GM21786 (cell line): ENCODE measurements around the gene TST.

ENCODE experiments used
- ATAC-seq: cut with Tn5 transposase; IDR thresholded peaks from one replicate; pipeline ENCODE4 v1.9.1; 2021; ENCODE audit not compliant: unreplicated experiment

Gene TST

DNA sequence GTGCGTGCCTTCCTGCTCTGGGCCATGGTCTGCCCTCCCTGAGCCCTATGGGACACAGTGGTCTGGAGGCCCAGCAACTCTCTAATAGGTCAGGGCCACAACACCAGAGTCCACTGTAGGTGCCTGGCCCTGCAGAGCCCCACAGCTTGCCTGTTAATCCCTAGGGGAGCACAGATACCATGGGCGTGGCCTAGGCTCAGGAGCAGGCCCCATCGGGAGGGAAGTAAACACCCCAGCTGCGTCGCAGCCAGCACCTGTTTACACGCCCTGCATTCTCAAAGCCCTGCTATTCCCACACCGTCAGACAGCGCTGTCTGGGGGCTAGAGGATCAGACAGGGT lies 34.8 kb upstream of the TST start:
- ATAC-seq = no peak

DNA sequence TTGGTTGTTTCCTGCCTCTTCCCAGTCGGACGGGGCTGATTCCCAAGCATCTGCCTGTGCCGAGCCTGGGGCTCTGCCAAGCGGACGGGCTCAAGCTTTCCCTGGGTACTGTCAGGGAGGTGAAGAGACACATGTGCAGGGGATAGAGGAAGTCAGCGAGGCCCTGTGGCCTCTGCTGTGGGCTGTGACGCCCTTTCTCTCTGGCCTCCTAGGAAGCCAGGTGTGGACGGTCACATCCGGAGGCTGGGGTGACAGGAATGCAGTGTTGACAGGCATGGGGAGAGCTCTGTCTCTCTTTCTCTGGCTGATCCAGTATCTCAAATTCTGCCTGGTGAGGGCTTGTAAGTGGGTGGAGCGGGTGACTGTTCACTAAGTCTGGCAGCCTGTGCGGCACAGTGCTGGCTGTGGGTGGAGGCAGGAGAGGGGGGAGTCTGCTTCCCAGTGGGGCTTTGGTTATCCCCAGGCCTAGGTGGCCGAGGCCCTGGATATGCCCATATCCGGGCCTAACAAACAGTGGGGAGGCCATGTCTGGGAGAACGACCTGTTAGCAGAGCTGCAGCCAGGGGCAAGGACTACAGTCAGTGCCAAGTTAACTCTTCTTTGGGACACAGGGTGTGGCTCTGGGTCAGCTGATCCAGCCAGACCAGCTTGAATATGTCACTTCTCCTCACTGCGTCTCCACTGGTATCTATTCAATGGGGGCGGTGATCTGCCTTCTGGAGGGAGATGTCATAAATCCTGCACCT lies 34.2 kb upstream of the TST start:
- ATAC-seq = no peak

GRCh38 chr22:37052386-37053309 lies 33.4 kb upstream of the TST start:
- ATAC-seq = no peak

- ATAC-seq = no peak
These were observed 32.4 kb upstream of the TST start, which contains the start of gene KCTD17 for GRCh38 chr22:37051391-37052385. Gene KCTD17 (plus strand): TSS chr22:37051742. CDS start chr22:37051761, 19 bp downstream.

DNA sequence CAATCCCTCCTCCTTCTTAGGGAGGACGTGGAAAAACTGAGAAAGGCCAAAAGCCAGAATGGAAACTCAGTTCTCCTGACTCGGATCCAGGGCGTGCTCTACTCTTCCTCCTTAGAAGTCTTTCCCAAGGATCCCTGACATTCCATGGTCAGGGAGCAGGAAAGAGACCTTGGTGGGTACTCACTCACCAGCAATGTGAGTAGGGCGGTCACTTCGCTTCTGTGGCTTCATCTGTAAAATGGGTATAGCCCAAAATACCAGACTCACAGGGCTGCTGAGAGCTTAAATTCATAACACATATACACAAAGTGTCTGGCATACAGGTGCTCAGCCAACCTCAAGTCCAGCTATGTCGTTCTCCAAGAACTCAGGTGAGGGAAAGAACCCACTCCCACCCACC lies 31.7 kb upstream of the TST start:
- ATAC-seq = no peak

- no peak for ATAC-seq
These were observed 30.0 kb upstream of the TST start for GRCh38 chr22:37049224-37049623.

- ATAC-seq = no peak
These were observed 28.9 kb upstream of the TST start for GRCh38 chr22:37048133-37048532.

DNA sequence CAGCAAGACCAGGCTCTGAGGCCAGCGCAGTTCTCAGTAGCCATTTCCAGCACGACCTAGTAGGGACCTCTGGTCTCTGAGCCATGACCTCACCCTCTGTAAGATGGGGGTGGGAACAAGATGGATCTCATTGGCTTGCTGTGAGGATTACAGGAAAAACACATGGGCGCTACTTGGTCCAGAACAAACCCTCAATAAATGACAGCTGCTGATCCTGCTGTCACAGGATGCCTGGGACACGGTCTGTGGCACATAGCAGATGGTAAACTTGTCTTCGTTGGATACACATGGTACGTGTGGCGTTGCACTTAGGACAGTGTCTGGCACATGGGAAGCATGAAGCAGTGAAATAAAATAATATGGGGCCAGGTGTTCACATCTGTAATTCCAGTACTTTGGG lies 27.8 kb upstream of the TST start:
- ATAC-seq = no peak

DNA sequence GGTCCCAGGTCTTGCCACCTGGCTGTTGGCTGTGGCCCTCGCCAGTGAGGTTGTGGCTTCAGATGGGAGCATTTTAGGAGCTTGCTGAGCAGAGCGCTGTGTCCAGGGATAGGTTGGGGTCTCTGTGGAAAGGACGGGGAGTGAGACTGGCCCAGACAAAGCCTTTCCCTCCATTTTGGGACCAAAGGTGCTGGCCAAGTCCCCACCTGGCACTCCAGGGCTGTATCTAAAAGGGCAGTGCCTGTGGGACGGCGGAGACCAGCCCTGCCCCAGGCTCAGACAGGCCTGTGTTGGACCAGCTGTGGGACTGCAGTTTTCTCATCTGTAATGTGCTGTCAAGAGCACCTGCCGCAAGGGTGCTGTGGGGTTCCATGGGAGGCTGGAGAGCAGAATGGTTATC lies 27.3 kb upstream of the TST start:
- no peak for ATAC-seq

- no peak for ATAC-seq
These were observed 26.7 kb upstream of the TST start for GRCh38 chr22:37045958-37046357.

- no peak for ATAC-seq
These were observed 25.7 kb upstream of the TST start for GRCh38 chr22:37044634-37045625.

DNA sequence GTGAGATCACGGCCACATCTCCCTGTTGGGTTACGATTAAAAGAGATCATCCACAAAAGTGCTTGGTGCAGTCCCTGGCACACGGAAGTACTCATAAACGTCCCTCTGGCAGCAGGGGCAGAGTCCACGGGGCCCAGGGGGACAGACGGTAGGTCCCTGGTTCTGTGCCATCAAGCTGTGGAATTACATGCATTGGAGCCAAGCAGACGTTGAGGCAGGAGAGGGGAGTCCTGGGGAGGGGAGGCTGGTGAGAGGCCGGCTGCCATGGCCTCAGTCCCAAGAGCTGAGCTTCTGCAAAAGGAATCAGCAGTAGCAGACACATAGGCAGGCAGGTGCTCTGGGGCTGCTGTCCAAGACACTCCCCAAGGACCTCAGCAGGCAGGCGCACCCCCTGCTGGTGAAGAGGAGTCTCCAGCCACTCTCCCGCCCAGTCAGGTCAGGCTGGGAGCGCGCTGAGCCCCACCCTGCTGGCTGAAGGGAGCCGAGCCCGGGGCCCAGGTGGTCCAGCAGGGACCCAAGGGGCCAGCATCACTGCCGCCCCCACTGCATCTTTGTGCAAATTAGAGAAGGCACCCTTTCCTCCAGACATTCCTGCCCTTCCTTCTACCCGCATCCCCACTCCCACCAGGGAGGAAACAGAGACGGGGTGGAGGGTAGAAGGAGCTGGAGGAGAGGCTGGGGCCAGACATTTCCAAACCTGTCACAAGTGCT lies 24.7 kb upstream of the TST start:
- ATAC-seq = peak; percentile 55

DNA sequence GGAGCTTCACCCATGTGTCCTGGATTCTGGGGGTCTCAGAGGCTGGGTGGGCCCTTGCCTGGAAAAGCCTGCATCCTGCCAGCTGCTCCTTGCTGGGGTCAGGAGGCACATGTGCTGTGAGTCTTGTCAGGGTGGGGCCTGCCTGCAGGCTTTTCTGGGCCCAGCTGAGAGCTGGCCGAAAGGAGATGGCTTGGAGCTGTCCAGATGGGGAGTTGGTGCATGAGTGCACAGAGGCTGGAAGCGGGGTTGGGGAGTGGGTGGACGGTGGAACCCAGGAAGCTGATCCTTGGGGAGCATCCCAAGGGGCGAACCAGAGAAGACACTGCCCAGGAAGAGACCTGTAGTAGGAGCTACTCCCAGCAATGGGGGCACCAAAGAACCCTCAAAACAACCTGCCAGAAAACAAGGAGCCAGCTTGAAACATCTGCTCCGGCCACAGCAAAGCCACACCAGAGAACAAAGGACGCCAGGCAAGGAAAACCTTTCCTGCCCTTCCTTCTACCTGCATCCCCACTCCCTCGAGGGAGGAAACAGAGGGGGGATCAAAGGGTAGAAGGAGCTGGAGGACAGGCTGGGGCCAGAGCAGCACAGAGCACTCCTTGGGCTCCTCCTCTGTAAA lies 24.1 kb upstream of the TST start:
- no peak for ATAC-seq

GRCh38 chr22:37039466-37039865 lies 20.2 kb upstream of the TST start:
- ATAC-seq = no peak

GRCh38 chr22:37037669-37038068 lies 18.4 kb upstream of the TST start:
- no peak for ATAC-seq

DNA sequence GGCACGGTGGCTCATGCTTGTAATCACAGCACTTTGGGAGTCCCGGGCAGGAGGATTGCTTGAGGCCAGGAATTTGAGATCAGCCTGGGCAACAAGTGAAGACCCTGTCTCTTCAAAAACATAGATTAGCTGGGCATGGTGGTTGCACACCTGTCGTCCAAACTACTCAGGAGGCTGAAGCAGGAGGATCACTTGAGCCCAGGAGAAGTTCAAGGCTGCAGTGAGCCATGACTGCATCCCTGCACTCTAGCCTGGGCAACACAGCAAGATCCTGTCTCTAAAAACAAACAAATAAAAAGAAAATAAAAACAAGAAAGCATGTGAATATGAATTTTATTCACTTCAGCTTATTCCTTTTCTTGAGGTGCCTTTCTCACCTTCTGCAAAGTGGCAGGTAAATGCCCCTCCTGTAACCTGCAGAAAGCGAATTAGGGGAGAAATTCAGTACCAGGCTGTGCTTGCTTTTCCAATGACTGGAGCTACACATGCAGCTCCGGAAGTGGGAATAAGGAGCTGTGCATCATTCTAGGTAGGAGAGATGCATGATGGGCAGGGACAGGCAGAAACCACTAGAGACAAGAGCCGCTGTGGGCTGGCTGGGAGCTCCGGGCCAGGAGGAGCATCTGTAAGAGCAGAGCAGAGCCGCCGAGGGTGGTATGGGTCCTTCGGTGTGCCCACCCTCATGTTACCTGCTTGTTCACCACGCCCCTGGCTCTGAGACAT lies 17.6 kb upstream of the TST start:
- no peak for ATAC-seq

GRCh38 chr22:37033605-37034430 lies 14.6 kb upstream of the TST start:
- ATAC-seq = no peak
